Sigmoid colon (tissue), 7 donors: ENCODE measurements around the gene MLKL. TPM values are rescaled to one million over a fixed set of nuclear protein-coding genes. Genes with fewer than 3 reads are reported as not detected.

Experiments
- DNase-seq: peaks from one replicate; pipeline ENCODE4 v3.0.0-alpha.2; 2019
- H3K27ac ChIP-seq, 4 donors: fragments of 200-600 bp; sonication (generic); one replicate each; pipeline ENCODE4 v1.5.1; 2016 to 2019; ENCODE audit warnings: mild to moderate bottlenecking in 1 of 4
- H3K27me3 ChIP-seq, 3 donors: fragments of 200-600 bp; sonication (generic); one replicate each; pipeline ENCODE4 v1.5.1; 2019; ENCODE audit warnings: mild to moderate bottlenecking in 1 of 3
- H3K36me3 ChIP-seq, 4 donors: fragments of 200-600 bp; sonication (generic); one replicate each; pipeline ENCODE4 v1.5.1; 2016 to 2019
- H3K4me1 ChIP-seq, 4 donors: fragments of 200-600 bp; sonication (generic); one replicate each; pipeline ENCODE4 v1.5.1; 2017 to 2019
- H3K4me3 ChIP-seq, 4 donors: fragments of 200-600 bp; sonication (generic); one replicate each; pipeline ENCODE4 v1.5.1; 2017 to 2019; ENCODE audit warnings: mild to moderate bottlenecking in 2 of 4, moderate library complexity in 1 of 4
- H3K9me3 ChIP-seq, 4 donors: fragments of 200-600 bp in 3 of 4; sonication (generic) in 3 of 4; one replicate each; pipeline versions ENCODE4 v1.5.1 to v1.6.1; 2013 to 2019
- CTCF ChIP-seq, 4 experiments: fragments of 450-650 bp in 3 of 4; fragments of 200-600 bp in 1 of 4; IDR thresholded peaks; one replicate each; pipeline ENCODE4 v1.5.1; 2016 to 2019; ENCODE audit warnings: antibody characterized with exemption in 4 of 4, mild to moderate bottlenecking in 3 of 4, moderate library complexity in 2 of 4
- EP300 ChIP-seq, 4 donors: sonication (generic); formaldehyde crosslinking; IDR thresholded peaks; one replicate each; pipeline ENCODE4 v1.6.1; 2017; ENCODE audit warnings: antibody characterized with exemption in 4 of 4
- POLR2A ChIP-seq, 2 donors: fragments of 450-650 bp; IDR thresholded peaks; one replicate each; pipeline ENCODE4 v1.6.1; 2016; ENCODE audit warnings: antibody characterized with exemption in 2 of 2, mild to moderate bottlenecking in 2 of 2, moderate library complexity in 2 of 2
- POLR2AphosphoS5 ChIP-seq, 4 donors: sonication (generic); formaldehyde crosslinking; IDR thresholded peaks; one replicate each; pipeline ENCODE4 v1.6.1; 2017; ENCODE audit warnings: antibody characterized with exemption in 4 of 4
- WGBS, 2 donors: extraction: QIAGEN DNeasy Blood & Tissue Kit; methylation state at CpG; one replicate each; pipeline ENCODE4 v1.1.7; 2013; 5-methylcytosine and 5-hydroxymethylcytosine counted together
- intact Hi-C: fragments of 100-400 bp; cut with DNase I; formaldehyde crosslinking; loops from one replicate; pipeline ENCODE4 v1.15.1; 2023
- polyA plus RNA-seq, 3 donors: library from polyadenylated mRNA; stranded (reverse); fragments of 200-250 nt; gene quantifications; one replicate each; pipeline ENCODE4 v1.2.3, GENCODE V29; 2013
- total RNA-seq, 4 donors: library from RNA; depleted of rRNA; stranded (reverse); fragments of >200 nt; gene quantifications; one replicate each; pipeline ENCODE4 v1.1.0, GENCODE V29; 2016
- donor health status: healthy with polysubstance abuse.
- donor health status: Bipolar disorder and iron deficiency.
- donor health status: healthy.

The MLKL gene
- total and polyA plus RNA-seq, 7 donors: 5.0 to 26.5 (median 8.4) TPM

- peak overlapping the region in 1 of 4 donors; percentile 14 for H3K27ac ChIP-seq
- 0% methylated on average over 1 of the region's 1 CpG for WGBS, 2 donors
Measured at GRCh38 chr16:74626741-74627416, 73.8 kb downstream of the MLKL start.

DNA sequence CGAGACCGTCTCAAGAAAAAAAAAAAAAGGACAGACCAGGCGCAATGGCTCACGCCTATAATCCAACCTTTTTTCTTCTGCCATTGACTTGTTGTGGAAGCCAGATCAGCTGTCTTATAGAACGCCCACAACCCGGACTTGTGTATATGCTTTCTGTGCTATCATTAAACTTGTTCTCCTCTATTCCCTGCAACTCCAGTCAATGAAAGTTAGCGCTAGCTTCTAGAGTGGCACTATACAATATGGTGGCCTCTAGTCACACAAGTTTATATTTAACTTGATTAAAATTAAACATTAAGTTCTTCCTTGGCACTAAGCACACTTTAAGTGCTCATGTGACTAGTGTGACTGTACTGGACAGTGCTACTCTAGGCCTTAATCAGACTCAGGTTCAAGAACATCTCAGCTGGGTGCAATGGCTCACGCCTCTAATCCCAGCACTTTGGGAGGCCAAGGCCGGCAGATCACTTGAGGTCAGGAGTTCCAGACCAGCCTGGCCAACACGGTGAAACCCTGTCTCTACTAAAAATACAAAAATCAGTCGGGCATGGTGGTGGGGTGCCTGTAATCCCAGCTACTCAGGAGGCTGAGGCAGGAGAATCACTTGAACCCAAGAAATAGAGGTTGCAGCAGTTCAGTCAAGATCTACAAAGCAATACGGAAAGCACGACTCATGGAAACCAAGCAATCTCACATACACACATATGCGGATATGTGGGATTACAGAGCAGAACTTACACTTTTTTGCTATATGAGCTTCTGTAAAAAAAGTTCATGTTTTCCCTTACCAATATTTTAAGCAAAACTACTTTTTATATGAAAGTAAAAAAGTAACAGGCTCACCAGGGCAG, 74.9 kb downstream of the MLKL start:
- peaks cover 17 to 86% (median 45%) of the 10 kb centered on the region in 4 donors for H3K36me3 ChIP-seq
- no peaks in the 10 kb centered on the region for H3K27me3 ChIP-seq
- H3K4me3 ChIP-seq: no peak overlapping the region
- no peak overlapping the region for H3K27ac ChIP-seq
- WGBS, 2 donors: 91 to 92% methylated on average over 14 of the region's 14 CpGs
- H3K4me1 ChIP-seq: no peaks in the 10 kb centered on the region
- no peak for DNase-seq
- TF ChIP-seq CTCF (IDR thresholded peaks at IDR 0.05) (no peak), EP300 (IDR thresholded peaks at IDR 0.05) (no peak), POLR2AphosphoS5 (IDR thresholded peaks at IDR 0.05) (no peak), POLR2A (IDR thresholded peaks at IDR 0.05) (no peak)
- intact Hi-C loops: no loop called here
- H3K9me3 ChIP-seq: no peaks in the 10 kb centered on the region

More at GRCh38 chr16:74626741-74627416, 73.8 kb downstream of the MLKL start:
- Histone ChIP-seq H3K4me1 (no peaks in the 10 kb centered on the region), H3K9me3 (no peaks in the 10 kb centered on the region), H3K4me3 (no peak overlapping the region), H3K27me3 (no peaks in the 10 kb centered on the region), H3K36me3 (peaks cover 22 to 95% (median 47%) of the 10 kb centered on the region in 4 donors)
- TF ChIP-seq POLR2A (IDR thresholded peaks at IDR 0.05) (no peak), POLR2AphosphoS5 (IDR thresholded peaks at IDR 0.05) (no peak), CTCF (IDR thresholded peaks at IDR 0.05) (no peak), EP300 (IDR thresholded peaks at IDR 0.05) (no peak)
- intact Hi-C loops: no loop called here
- no peak for DNase-seq

GRCh38 chr16:74623839-74624235, 76.8 kb downstream of the MLKL start:
- TF ChIP-seq POLR2A (IDR thresholded peaks at IDR 0.05) (no peak), POLR2AphosphoS5 (IDR thresholded peaks at IDR 0.05) (no peak), CTCF (IDR thresholded peaks at IDR 0.05) (no peak), EP300 (IDR thresholded peaks at IDR 0.05) (no peak)
- no peaks in the 10 kb centered on the region for H3K4me1 ChIP-seq
- H3K4me3 ChIP-seq: no peak overlapping the region
- H3K36me3 ChIP-seq: peaks cover 9 to 67% (median 34%) of the 10 kb centered on the region in 4 donors
- intact Hi-C loops: no loop called here
- DNase-seq: no peak
- H3K9me3 ChIP-seq: no peaks in the 10 kb centered on the region
- H3K27ac ChIP-seq: no peak overlapping the region
- H3K27me3 ChIP-seq: no peaks in the 10 kb centered on the region
- 87 to 90% methylated on average over 6 of the region's 6 CpGs for WGBS, 2 donors

- Histone ChIP-seq H3K4me3 (no peak overlapping the region), H3K27ac (no peak overlapping the region), H3K36me3 (peaks cover 9 to 62% (median 33%) of the 10 kb centered on the region in 4 donors), H3K4me1 (no peaks in the 10 kb centered on the region), H3K9me3 (no peaks in the 10 kb centered on the region), H3K27me3 (no peaks in the 10 kb centered on the region)
- no peak for DNase-seq
- intact Hi-C loops: no loop called here
- 32 to 34% methylated on average over 4 of the region's 4 CpGs for WGBS, 2 donors
- TF ChIP-seq POLR2AphosphoS5 (IDR thresholded peaks at IDR 0.05): no peak
- TF ChIP-seq POLR2A (IDR thresholded peaks at IDR 0.05): no peak
- no peak for TF ChIP-seq EP300 (IDR thresholded peaks at IDR 0.05)
- peak in 3 of 4 experiments; percentile 51 to 58 (median 57) for TF ChIP-seq CTCF (IDR thresholded peaks at IDR 0.05)
Measured at GRCh38 chr16:74623214-74623838, 77.3 kb downstream of the MLKL start.
